SK-N-SH treated with all-trans-retinoic acid at 6 μM for 48 hours (cell line): Measurements from ENCODE around the gene FAM50B.

Experiments used
- ATAC-seq: fragments of 200-7000 bp; cut with Tn5 transposase; 3 replicates; pipeline ENCODE4 v1.9.1; 2020; ENCODE audit warnings: mild to moderate bottlenecking, moderate library complexity
- ARNTL ChIP-seq: fragments of 450-650 bp; formaldehyde crosslinking; IDR thresholded peaks from 2 replicates; pipeline ENCODE4 v1.5.0; 2020; ENCODE audit warnings: low read depth, mild to moderate bottlenecking, moderate library complexity, borderline replicate concordance
- BACH2 ChIP-seq: fragments of 250-450 bp; sonication (Bioruptor Pico); IDR thresholded peaks from 2 replicates; pipeline ENCODE4 v1.9.0; 2021; ENCODE audit warnings: mild to moderate bottlenecking, borderline replicate concordance
- CSDC2 ChIP-seq: fragments of 250-450 bp; sonication (Bioruptor Pico); IDR thresholded peaks from 2 replicates; pipeline ENCODE4 v1.5.0; 2020; ENCODE audit warnings: mild to moderate bottlenecking, moderate library complexity
- CSRNP3 ChIP-seq: fragments of 250-450 bp; sonication (Bioruptor Pico); IDR thresholded peaks from 2 replicates; pipeline ENCODE4 v1.5.1; 2021; ENCODE audit warnings: mild to moderate bottlenecking, moderate library complexity
- ESRRG ChIP-seq: fragments of 250-450 bp; sonication (Bioruptor Pico); IDR thresholded peaks from 2 replicates; pipeline ENCODE4 v1.6.1; 2021; ENCODE audit warnings: mild to moderate bottlenecking
- GLIS3 ChIP-seq: fragments of 250-450 bp; sonication (Bioruptor Pico); IDR thresholded peaks from 2 replicates; pipeline ENCODE4 v1.5.0; 2020; ENCODE audit warnings: mild to moderate bottlenecking, moderate library complexity
- ISL1 ChIP-seq: fragments of 250-450 bp; sonication (Bioruptor Pico); IDR thresholded peaks from 2 replicates; pipeline ENCODE4 v2.1.2; 2022; ENCODE audit warnings: mild to moderate bottlenecking, moderate library complexity
- OSR1 ChIP-seq: fragments of 250-450 bp; sonication (Bioruptor Pico); IDR thresholded peaks from 2 replicates; pipeline ENCODE4 v1.8.0; 2022; ENCODE audit warnings: moderate library complexity, mild to moderate bottlenecking, inconsistent platforms
- SNAI2 ChIP-seq: fragments of 250-450 bp; sonication (Bioruptor Pico); IDR thresholded peaks from 2 replicates; pipeline ENCODE4 v1.5.0; 2020; ENCODE audit warnings: mild to moderate bottlenecking, moderate library complexity
- TCF4 ChIP-seq: fragments of 250-450 bp; sonication (Bioruptor Pico); IDR thresholded peaks from 2 replicates; pipeline ENCODE4 v1.8.0; 2021; ENCODE audit warnings: mild to moderate bottlenecking, moderate library complexity, borderline replicate concordance
- TOX ChIP-seq: fragments of 250-450 bp; sonication (Bioruptor Pico); IDR thresholded peaks from 2 replicates; pipeline ENCODE4 v1.8.0; 2021; ENCODE audit warnings: mild to moderate bottlenecking, moderate library complexity, borderline replicate concordance
- TSHZ2 ChIP-seq: fragments of 250-450 bp; sonication (Bioruptor Pico); IDR thresholded peaks from 2 replicates; pipeline ENCODE4 v1.5.0; 2020; ENCODE audit warnings: mild to moderate bottlenecking, moderate library complexity
- ZC3H10 ChIP-seq: fragments of 250-450 bp; sonication (Bioruptor Pico); IDR thresholded peaks from 2 replicates; pipeline ENCODE4 v1.5.1; 2021; ENCODE audit warnings: mild to moderate bottlenecking, moderate library complexity
- ZFP3 ChIP-seq: fragments of 250-450 bp; sonication (Bioruptor Pico); IDR thresholded peaks from 2 replicates; pipeline ENCODE4 v1.5.0; 2020; ENCODE audit warnings: mild to moderate bottlenecking, moderate library complexity
- ZNF565 ChIP-seq: fragments of 450-650 bp; formaldehyde crosslinking; conservative IDR thresholded peaks from 2 replicates; pipeline ENCODE4 v1.5.0; 2020; ENCODE audit warnings: low read depth, mild to moderate bottlenecking, moderate library complexity
- ZNF70 ChIP-seq: fragments of 450-650 bp; formaldehyde crosslinking; IDR thresholded peaks from 2 replicates; pipeline ENCODE4 v1.5.0; 2020; ENCODE audit warnings: mild to moderate bottlenecking, moderate library complexity
- ZNF8 ChIP-seq: fragments of 450-650 bp; formaldehyde crosslinking; IDR thresholded peaks from 2 replicates; pipeline ENCODE4 v1.5.0; 2020; ENCODE audit warnings: mild to moderate bottlenecking, moderate library complexity
- TF ChIP-seq, protein P1 (sequence below): fragments of 250-450 bp; sonication (Bioruptor Pico); IDR thresholded peaks from 2 replicates; pipeline ENCODE4 v1.5.1; 2020; ENCODE audit warnings: low read depth, mild to moderate bottlenecking, moderate library complexity
- TF ChIP-seq, protein P2 (sequence below): fragments of 250-450 bp; sonication (Bioruptor Pico); IDR thresholded peaks from 2 replicates; pipeline ENCODE4 v1.8.0; 2020; ENCODE audit warnings: mild to moderate bottlenecking, moderate library complexity, borderline replicate concordance

FAM50B gene

GRCh38 chr6:3825851-3826581 is 23.2 kb upstream of the FAM50B start (continued):
- TF ChIP-seq CSRNP3 (no peak), SNAI2 (CRISPR knock-in tag) (0 out of 2 replicates have a peak, but pooled peaks have one; percentile 8), TOX (CRISPR knock-in tag) (no peak), BACH2 (CRISPR knock-in tag) (no peak)
- TF ChIP-seq, all 23 proteins: peak for 7

GRCh38 chr6:3829285-3829684 is 19.9 kb upstream of the FAM50B start:
- no peak for TF ChIP-seq ARNTL
- no peak for TF ChIP-seq CSDC2 (CRISPR knock-in tag)
- no peak for TF ChIP-seq ZNF70 (CRISPR knock-in tag)
- TF ChIP-seq ZNF565, result no peak
- no peak for TF ChIP-seq BACH2 (CRISPR knock-in tag)
- no peak for TF ChIP-seq TSHZ2 (CRISPR knock-in tag)
- no peak for TF ChIP-seq ZC3H10 (CRISPR knock-in tag)
- TF ChIP-seq, protein P1, sequence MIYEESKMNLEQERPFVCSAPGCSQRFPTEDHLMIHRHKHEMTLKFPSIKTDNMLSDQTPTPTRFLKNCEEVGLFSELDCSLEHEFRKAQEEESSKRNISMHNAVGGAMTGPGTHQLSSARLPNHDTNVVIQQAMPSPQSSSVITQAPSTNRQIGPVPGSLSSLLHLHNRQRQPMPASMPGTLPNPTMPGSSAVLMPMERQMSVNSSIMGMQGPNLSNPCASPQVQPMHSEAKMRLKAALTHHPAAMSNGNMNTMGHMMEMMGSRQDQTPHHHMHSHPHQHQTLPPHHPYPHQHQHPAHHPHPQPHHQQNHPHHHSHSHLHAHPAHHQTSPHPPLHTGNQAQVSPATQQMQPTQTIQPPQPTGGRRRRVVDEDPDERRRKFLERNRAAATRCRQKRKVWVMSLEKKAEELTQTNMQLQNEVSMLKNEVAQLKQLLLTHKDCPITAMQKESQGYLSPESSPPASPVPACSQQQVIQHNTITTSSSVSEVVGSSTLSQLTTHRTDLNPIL, result no peak
- no peak for TF ChIP-seq TCF4 (CRISPR knock-in tag)
- TF ChIP-seq ZFP3 (CRISPR knock-in tag), result no peak
- no peak for TF ChIP-seq ESRRG
- no peak for TF ChIP-seq GLIS3
- no peak for TF ChIP-seq ZNF8 (CRISPR knock-in tag)
- TF ChIP-seq SNAI2 (CRISPR knock-in tag), result no peak
- no peak for TF ChIP-seq TOX (CRISPR knock-in tag)
- TF ChIP-seq OSR1 (CRISPR knock-in tag), result no peak
- no peak for TF ChIP-seq ISL1 (CRISPR knock-in tag)
- no peak for ATAC-seq

DNA sequence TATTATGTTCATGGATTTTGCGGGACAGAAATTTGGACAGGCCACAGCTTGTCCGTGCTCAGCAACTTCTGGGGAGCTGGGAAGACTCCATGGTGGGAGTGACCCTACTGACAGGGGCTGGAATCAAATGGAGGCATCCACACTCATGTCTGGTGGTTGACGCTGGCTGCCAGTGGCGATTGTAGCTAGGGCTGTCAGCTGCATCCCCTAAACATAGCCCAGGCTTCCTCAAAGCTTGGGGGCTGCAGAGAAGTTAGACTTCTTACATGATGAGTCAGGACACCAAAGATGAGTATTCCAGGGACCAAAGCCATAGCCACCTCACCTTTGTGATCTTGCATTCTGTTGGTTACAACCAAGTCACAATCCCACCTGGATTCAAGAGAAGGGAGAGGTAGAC is 18.4 kb upstream of the FAM50B start:
- ATAC-seq, result no peak
- no peak for TF ChIP-seq BACH2 (CRISPR knock-in tag)

GRCh38 chr6:3831761-3832530 is 17.2 kb upstream of the FAM50B start:
- TF ChIP-seq CSRNP3, result no peak
- TF ChIP-seq TCF4 (CRISPR knock-in tag), result no peak
- no peak for TF ChIP-seq ZFP3 (CRISPR knock-in tag)
- TF ChIP-seq TOX (CRISPR knock-in tag), result no peak
- TF ChIP-seq, protein P2, sequence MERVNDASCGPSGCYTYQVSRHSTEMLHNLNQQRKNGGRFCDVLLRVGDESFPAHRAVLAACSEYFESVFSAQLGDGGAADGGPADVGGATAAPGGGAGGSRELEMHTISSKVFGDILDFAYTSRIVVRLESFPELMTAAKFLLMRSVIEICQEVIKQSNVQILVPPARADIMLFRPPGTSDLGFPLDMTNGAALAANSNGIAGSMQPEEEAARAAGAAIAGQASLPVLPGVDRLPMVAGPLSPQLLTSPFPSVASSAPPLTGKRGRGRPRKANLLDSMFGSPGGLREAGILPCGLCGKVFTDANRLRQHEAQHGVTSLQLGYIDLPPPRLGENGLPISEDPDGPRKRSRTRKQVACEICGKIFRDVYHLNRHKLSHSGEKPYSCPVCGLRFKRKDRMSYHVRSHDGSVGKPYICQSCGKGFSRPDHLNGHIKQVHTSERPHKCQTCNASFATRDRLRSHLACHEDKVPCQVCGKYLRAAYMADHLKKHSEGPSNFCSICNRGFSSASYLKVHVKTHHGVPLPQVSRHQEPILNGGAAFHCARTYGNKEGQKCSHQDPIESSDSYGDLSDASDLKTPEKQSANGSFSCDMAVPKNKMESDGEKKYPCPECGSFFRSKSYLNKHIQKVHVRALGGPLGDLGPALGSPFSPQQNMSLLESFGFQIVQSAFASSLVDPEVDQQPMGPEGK (CRISPR knock-in tag), result no peak
- TF ChIP-seq ZC3H10 (CRISPR knock-in tag), result no peak
- TF ChIP-seq ISL1 (CRISPR knock-in tag), result no peak
- TF ChIP-seq OSR1 (CRISPR knock-in tag), result no peak
- ATAC-seq, result no peak; the same call in 2 of the 3 replicates
